GM23338 (cell line): Measurements from ENCODE around the gene COX7A2. TPM values are rescaled to one million over a fixed set of nuclear protein-coding genes. Genes with fewer than 3 reads are reported as not detected.

Experiments used
- ATAC-seq: fragments of 200-7000 bp; cut with Tn5 transposase; 3 replicates; pipeline ENCODE4 v1.9.1; 2020
- DNase-seq: peaks from one replicate; pipeline ENCODE4 v3.0.0-alpha.2; 2015; ENCODE audit warnings: low spot score
- H2AFZ ChIP-seq: fragments of 200-600 bp; sonication (generic); 2 replicates; pipeline ENCODE4 v1.8.0; 2016; ENCODE audit warnings: antibody characterized with exemption, mild to moderate bottlenecking, moderate library complexity
- H3F3A ChIP-seq: fragments of 200-600 bp; sonication (generic); replicated peaks from 2 replicates; pipeline ENCODE4 v1.8.0; 2017; ENCODE audit warnings: antibody characterized with exemption, mixed run types, low read depth
- H3K27ac ChIP-seq: fragments of 200-600 bp; sonication (generic); 2 replicates; pipeline ENCODE4 v1.6.1; 2016; ENCODE audit warnings: low read depth
- H3K27me3 ChIP-seq: fragments of 200-600 bp; sonication (generic); 2 replicates; pipeline ENCODE4 v1.8.0; 2016; ENCODE audit warnings: mild to moderate bottlenecking, mixed run types, moderate library complexity; ENCODE audit not compliant: insufficient read depth
- H3K36me3 ChIP-seq: fragments of 200-600 bp; sonication (generic); 2 replicates; pipeline ENCODE4 v1.8.0; 2016; ENCODE audit warnings: mild to moderate bottlenecking; ENCODE audit not compliant: insufficient read depth
- H3K4me1 ChIP-seq: fragments of 200-600 bp; sonication (generic); 2 replicates; pipeline ENCODE4 v1.8.0; 2016; ENCODE audit warnings: mild to moderate bottlenecking, moderate library complexity; ENCODE audit not compliant: insufficient read depth
- H3K4me2 ChIP-seq: fragments of 200-600 bp; sonication (generic); 2 replicates; pipeline ENCODE4 v1.7.1; 2017; ENCODE audit warnings: mixed run types
- H3K4me3 ChIP-seq: fragments of 200-600 bp; sonication (generic); 2 replicates; pipeline ENCODE4 v1.6.1; 2016; ENCODE audit warnings: mixed run types
- H3K79me2 ChIP-seq: fragments of 200-600 bp; sonication (generic); replicated peaks from 2 replicates; pipeline ENCODE4 v1.8.0; 2017; ENCODE audit warnings: mild to moderate bottlenecking; ENCODE audit not compliant: insufficient read depth
- H3K9me2 ChIP-seq: fragments of 200-600 bp; sonication (generic); 2 replicates; pipeline ENCODE4 v1.8.0; 2017; ENCODE audit not compliant: insufficient read depth
- H4K20me1 ChIP-seq: fragments of 200-600 bp; sonication (generic); replicated peaks from 2 replicates; pipeline ENCODE4 v1.8.0; 2017; ENCODE audit warnings: mild to moderate bottlenecking; ENCODE audit not compliant: insufficient read depth
- H3K27ac Mint-ChIP-seq: 2 replicates; pipeline ENCODE4 v1.8.0; 2020; ENCODE audit warnings: inconsistent platforms, mild to moderate bottlenecking, moderate library complexity, mixed read lengths
- H3K27me3 Mint-ChIP-seq: 3 replicates; pipeline ENCODE4 v1.8.0; 2022; ENCODE audit warnings: low read depth, mild to moderate bottlenecking, moderate library complexity, mixed read lengths, inconsistent platforms; ENCODE audit not compliant: insufficient read depth, poor library complexity
- H3K36me3 Mint-ChIP-seq: 3 replicates; pipeline ENCODE4 v1.8.0; 2021; ENCODE audit warnings: low read depth, mild to moderate bottlenecking, inconsistent platforms, moderate library complexity, mixed read lengths
- H3K4me1 Mint-ChIP-seq: 3 replicates; pipeline ENCODE4 v1.8.0; 2020; ENCODE audit warnings: mild to moderate bottlenecking, inconsistent platforms, mixed read lengths
- H3K4me3 Mint-ChIP-seq: 3 replicates; pipeline ENCODE4 v1.8.0; 2021; ENCODE audit warnings: moderate library complexity, mild to moderate bottlenecking, inconsistent platforms, mixed read lengths
- H3K9me3 Mint-ChIP-seq: 3 replicates; pipeline ENCODE4 v1.8.0; 2020; ENCODE audit warnings: moderate library complexity, mild to moderate bottlenecking, inconsistent platforms, mixed read lengths
- CREB1 ChIP-seq: fragments of 250-450 bp; sonication (Bioruptor Pico); IDR thresholded peaks from 2 replicates; pipeline ENCODE4 v1.5.0; 2020; ENCODE audit warnings: low read depth, mild to moderate bottlenecking, moderate library complexity
- EZH2 ChIP-seq: fragments of 200-600 bp; sonication (generic); IDR thresholded peaks from one replicate; pipeline ENCODE4 v1.8.0; 2017; ENCODE audit warnings: antibody characterized with exemption, mild to moderate bottlenecking, low read depth; ENCODE audit not compliant: unreplicated experiment
- EZH2phosphoT487 ChIP-seq: fragments of 200-600 bp; sonication (generic); IDR thresholded peaks from one replicate; pipeline ENCODE4 v1.8.1; 2018; ENCODE audit warnings: antibody characterized with exemption; ENCODE audit not compliant: unreplicated experiment
- JUNB ChIP-seq: IDR thresholded peaks from one replicate; pipeline ENCODE4 v1.6.1; 2016; ENCODE audit warnings: antibody characterized with exemption; ENCODE audit not compliant: unreplicated experiment
- NANOG ChIP-seq: IDR thresholded peaks from 2 replicates; pipeline ENCODE4 v1.6.1; 2016; ENCODE audit warnings: antibody characterized with exemption, borderline replicate concordance
- POLR2AphosphoS5 ChIP-seq: IDR thresholded peaks from 2 replicates; pipeline ENCODE4 v1.6.1; 2016; ENCODE audit warnings: antibody characterized with exemption, low read depth
- STAT1 ChIP-seq: IDR thresholded peaks from one replicate; pipeline ENCODE4 v1.6.1; 2016; ENCODE audit warnings: antibody characterized with exemption; ENCODE audit not compliant: unreplicated experiment
- ZNF331 ChIP-seq: fragments of 250-450 bp; sonication (Bioruptor Pico); IDR thresholded peaks from 2 replicates; pipeline ENCODE4 v1.5.0; 2020; ENCODE audit warnings: low read depth, mild to moderate bottlenecking, moderate library complexity
- polyA plus RNA-seq: library from polyadenylated mRNA; unstranded; fragments of >200 nt; fragmentation: Nextera tagmentation; extraction: Ambion mirVana; gene quantifications from 2 replicates; pipeline ENCODE4 v1.2.1, GENCODE V29; 2016
- total RNA-seq: library from RNA; depleted of rRNA; stranded (reverse); fragments of >200 nt; shearing (Covaris generic); gene quantifications from 2 replicates; pipeline ENCODE4 v1.2.3, GENCODE V29; 2014
- TF ChIP-seq, protein P1 (sequence below): IDR thresholded peaks from 2 replicates; pipeline ENCODE4 v1.6.1; 2016; ENCODE audit warnings: antibody characterized with exemption
- TF ChIP-seq, protein P2 (sequence below), 2 experiments: fragments of 200-600 bp in 1 of 2; sonication (generic) in 1 of 2; conservative IDR thresholded peaks; 2 replicates each; pipeline versions ENCODE4 v1.5.1 to v1.6.1; 2016 to 2017; ENCODE audit warnings: antibody characterized with exemption in 2 of 2, low read depth in 2 of 2, mild to moderate bottlenecking in 2 of 2, moderate library complexity in 1 of 2
- TF ChIP-seq, protein P3 (sequence below): fragments of 250-450 bp; sonication (Bioruptor Pico); IDR thresholded peaks from 2 replicates; pipeline ENCODE4 v1.5.0; 2020; ENCODE audit warnings: mild to moderate bottlenecking, moderate library complexity
- TF ChIP-seq, protein P4 (sequence below): IDR thresholded peaks from one replicate; pipeline ENCODE4 v1.6.1; 2018; ENCODE audit warnings: antibody characterized with exemption; ENCODE audit not compliant: unreplicated experiment

The COX7A2 gene
- total and polyA plus RNA-seq, 2 experiments from 2014 or later = 93.7 to 963 TPM

DNA sequence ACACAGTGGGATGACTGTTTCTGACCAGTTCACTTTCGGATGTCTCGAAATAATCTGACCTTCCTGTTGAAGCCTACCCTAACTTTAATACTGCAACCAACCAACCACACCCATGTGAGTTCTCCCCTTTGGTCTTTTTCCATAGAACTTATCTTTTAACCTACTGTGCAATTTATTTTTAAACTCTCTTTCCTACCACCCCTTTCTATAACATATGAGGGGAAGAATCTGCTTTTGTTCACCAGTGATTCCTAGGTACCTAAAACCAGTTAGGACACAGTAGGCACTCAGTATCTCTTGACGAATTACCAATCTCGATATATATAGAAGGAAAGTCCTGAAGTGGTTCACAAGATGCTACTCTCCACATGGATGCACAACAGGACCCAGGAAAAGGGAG is 7.0 kb downstream of the COX7A2 start:
- Mint-ChIP-seq H3K27ac (no peak overlapping the region), H3K36me3 (peaks cover 41% of the 10 kb centered on the region), H3K4me3 (no peak overlapping the region), H3K4me1 (peaks cover 38% of the 10 kb centered on the region), H3K9me3 (no peaks in the 10 kb centered on the region), H3K27me3 (peaks cover 4% of the 10 kb centered on the region)
- Histone ChIP-seq H3K4me2 (no peak overlapping the region), H3F3A (no peaks in the 10 kb centered on the region; the same call in 1 of the 2 replicates), H3K27me3 (no peaks in the 10 kb centered on the region), H3K27ac (peak overlapping the region; percentile 51; the same call in 1 of the 2 replicates), H3K4me1 (peaks cover 23% of the 10 kb centered on the region), H3K79me2 (peaks cover 18% of the 10 kb centered on the region), H3K4me3 (no peak overlapping the region), H3K36me3 (peaks cover 24% of the 10 kb centered on the region; the same call in 1 of the 2 replicates), H2AFZ (no peak overlapping the region), H3K9me2 (no peaks in the 10 kb centered on the region), H4K20me1 (peaks cover 4% of the 10 kb centered on the region)
- TF ChIP-seq, protein P1, sequence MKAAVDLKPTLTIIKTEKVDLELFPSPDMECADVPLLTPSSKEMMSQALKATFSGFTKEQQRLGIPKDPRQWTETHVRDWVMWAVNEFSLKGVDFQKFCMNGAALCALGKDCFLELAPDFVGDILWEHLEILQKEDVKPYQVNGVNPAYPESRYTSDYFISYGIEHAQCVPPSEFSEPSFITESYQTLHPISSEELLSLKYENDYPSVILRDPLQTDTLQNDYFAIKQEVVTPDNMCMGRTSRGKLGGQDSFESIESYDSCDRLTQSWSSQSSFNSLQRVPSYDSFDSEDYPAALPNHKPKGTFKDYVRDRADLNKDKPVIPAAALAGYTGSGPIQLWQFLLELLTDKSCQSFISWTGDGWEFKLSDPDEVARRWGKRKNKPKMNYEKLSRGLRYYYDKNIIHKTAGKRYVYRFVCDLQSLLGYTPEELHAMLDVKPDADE = no peak
- no peak for TF ChIP-seq STAT1
- TF ChIP-seq, protein P2, sequence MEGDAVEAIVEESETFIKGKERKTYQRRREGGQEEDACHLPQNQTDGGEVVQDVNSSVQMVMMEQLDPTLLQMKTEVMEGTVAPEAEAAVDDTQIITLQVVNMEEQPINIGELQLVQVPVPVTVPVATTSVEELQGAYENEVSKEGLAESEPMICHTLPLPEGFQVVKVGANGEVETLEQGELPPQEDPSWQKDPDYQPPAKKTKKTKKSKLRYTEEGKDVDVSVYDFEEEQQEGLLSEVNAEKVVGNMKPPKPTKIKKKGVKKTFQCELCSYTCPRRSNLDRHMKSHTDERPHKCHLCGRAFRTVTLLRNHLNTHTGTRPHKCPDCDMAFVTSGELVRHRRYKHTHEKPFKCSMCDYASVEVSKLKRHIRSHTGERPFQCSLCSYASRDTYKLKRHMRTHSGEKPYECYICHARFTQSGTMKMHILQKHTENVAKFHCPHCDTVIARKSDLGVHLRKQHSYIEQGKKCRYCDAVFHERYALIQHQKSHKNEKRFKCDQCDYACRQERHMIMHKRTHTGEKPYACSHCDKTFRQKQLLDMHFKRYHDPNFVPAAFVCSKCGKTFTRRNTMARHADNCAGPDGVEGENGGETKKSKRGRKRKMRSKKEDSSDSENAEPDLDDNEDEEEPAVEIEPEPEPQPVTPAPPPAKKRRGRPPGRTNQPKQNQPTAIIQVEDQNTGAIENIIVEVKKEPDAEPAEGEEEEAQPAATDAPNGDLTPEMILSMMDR (conservative IDR thresholded peaks at IDR 0.05; ENCODE audit: low read depth in 2 of 2) = no peak
- TF ChIP-seq POLR2AphosphoS5 = no peak
- TF ChIP-seq EZH2 = no peak
- TF ChIP-seq EZH2phosphoT487 = no peak
- TF ChIP-seq JUNB = no peak
- TF ChIP-seq, protein P3, sequence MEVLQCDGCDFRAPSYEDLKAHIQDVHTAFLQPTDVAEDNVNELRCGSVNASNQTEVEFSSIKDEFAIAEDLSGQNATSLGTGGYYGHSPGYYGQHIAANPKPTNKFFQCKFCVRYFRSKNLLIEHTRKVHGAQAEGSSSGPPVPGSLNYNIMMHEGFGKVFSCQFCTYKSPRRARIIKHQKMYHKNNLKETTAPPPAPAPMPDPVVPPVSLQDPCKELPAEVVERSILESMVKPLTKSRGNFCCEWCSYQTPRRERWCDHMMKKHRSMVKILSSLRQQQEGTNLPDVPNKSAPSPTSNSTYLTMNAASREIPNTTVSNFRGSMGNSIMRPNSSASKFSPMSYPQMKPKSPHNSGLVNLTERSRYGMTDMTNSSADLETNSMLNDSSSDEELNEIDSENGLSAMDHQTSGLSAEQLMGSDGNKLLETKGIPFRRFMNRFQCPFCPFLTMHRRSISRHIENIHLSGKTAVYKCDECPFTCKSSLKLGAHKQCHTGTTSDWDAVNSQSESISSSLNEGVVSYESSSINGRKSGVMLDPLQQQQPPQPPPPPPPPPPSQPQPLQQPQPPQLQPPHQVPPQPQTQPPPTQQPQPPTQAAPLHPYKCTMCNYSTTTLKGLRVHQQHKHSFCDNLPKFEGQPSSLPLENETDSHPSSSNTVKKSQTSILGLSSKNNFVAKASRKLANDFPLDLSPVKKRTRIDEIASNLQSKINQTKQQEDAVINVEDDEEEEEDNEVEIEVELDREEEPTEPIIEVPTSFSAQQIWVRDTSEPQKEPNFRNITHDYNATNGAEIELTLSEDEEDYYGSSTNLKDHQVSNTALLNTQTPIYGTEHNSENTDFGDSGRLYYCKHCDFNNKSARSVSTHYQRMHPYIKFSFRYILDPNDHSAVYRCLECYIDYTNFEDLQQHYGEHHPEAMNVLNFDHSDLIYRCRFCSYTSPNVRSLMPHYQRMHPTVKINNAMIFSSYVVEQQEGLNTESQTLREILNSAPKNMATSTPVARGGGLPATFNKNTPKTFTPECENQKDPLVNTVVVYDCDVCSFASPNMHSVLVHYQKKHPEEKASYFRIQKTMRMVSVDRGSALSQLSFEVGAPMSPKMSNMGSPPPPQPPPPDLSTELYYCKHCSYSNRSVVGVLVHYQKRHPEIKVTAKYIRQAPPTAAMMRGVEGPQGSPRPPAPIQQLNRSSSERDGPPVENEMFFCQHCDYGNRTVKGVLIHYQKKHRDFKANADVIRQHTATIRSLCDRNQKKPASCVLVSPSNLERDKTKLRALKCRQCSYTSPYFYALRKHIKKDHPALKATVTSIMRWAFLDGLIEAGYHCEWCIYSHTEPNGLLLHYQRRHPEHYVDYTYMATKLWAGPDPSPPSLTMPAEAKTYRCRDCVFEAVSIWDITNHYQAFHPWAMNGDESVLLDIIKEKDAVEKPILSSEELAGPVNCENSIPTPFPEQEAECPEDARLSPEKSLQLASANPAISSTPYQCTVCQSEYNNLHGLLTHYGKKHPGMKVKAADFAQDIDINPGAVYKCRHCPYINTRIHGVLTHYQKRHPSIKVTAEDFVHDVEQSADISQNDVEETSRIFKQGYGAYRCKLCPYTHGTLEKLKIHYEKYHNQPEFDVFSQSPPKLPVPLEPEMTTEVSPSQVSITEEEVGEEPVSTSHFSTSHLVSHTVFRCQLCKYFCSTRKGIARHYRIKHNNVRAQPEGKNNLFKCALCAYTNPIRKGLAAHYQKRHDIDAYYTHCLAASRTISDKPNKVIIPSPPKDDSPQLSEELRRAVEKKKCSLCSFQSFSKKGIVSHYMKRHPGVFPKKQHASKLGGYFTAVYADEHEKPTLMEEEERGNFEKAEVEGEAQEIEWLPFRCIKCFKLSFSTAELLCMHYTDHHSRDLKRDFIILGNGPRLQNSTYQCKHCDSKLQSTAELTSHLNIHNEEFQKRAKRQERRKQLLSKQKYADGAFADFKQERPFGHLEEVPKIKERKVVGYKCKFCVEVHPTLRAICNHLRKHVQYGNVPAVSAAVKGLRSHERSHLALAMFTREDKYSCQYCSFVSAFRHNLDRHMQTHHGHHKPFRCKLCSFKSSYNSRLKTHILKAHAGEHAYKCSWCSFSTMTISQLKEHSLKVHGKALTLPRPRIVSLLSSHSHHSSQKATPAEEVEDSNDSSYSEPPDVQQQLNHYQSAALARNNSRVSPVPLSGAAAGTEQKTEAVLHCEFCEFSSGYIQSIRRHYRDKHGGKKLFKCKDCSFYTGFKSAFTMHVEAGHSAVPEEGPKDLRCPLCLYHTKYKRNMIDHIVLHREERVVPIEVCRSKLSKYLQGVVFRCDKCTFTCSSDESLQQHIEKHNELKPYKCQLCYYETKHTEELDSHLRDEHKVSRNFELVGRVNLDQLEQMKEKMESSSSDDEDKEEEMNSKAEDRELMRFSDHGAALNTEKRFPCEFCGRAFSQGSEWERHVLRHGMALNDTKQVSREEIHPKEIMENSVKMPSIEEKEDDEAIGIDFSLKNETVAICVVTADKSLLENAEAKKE (CRISPR knock-in tag) = no peak
- TF ChIP-seq, protein P4, sequence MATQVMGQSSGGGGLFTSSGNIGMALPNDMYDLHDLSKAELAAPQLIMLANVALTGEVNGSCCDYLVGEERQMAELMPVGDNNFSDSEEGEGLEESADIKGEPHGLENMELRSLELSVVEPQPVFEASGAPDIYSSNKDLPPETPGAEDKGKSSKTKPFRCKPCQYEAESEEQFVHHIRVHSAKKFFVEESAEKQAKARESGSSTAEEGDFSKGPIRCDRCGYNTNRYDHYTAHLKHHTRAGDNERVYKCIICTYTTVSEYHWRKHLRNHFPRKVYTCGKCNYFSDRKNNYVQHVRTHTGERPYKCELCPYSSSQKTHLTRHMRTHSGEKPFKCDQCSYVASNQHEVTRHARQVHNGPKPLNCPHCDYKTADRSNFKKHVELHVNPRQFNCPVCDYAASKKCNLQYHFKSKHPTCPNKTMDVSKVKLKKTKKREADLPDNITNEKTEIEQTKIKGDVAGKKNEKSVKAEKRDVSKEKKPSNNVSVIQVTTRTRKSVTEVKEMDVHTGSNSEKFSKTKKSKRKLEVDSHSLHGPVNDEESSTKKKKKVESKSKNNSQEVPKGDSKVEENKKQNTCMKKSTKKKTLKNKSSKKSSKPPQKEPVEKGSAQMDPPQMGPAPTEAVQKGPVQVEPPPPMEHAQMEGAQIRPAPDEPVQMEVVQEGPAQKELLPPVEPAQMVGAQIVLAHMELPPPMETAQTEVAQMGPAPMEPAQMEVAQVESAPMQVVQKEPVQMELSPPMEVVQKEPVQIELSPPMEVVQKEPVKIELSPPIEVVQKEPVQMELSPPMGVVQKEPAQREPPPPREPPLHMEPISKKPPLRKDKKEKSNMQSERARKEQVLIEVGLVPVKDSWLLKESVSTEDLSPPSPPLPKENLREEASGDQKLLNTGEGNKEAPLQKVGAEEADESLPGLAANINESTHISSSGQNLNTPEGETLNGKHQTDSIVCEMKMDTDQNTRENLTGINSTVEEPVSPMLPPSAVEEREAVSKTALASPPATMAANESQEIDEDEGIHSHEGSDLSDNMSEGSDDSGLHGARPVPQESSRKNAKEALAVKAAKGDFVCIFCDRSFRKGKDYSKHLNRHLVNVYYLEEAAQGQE = no peak
- no peak for TF ChIP-seq CREB1 (CRISPR knock-in tag)
- no peak for TF ChIP-seq ZNF331 (CRISPR knock-in tag)
- no peak for TF ChIP-seq NANOG
- DNase-seq (no peak), ATAC-seq (no peak)
